Astrocyte of the cerebellum (primary cell): ENCODE results near the gene ANXA2R.
"Not testable (repeated sequence)": the region's sequence is repeated elsewhere in the genome, so short reads cannot be mapped to it uniquely, and the experiment has no call there.

ENCODE experiments used
- DNase-seq: peaks from one replicate; pipeline ENCODE4 v3.0.0-alpha.2; 2011; ENCODE audit warnings: low read depth
- H3K4me3 ChIP-seq: 2 replicates; pipeline ENCODE4 v1.5.1; 2011; ENCODE audit warnings: mild to moderate bottlenecking, low read depth, low read length, moderate library complexity
- in situ Hi-C: cut with HindIII; loops from 2 replicates; pipeline ENCODE4 v1.10.0; 2017; ENCODE audit warnings: low sequenced_read_pairs
- TF ChIP-seq, protein P1 (sequence below): IDR thresholded peaks from 2 replicates; pipeline ENCODE4 v1.5.1; 2012; ENCODE audit warnings: low read length, low read depth, moderate library complexity, mild to moderate bottlenecking; ENCODE audit errors: missing control alignments

Gene ANXA2R

GRCh38 chr5:43037636-43038495 is 2.3 kb downstream of the ANXA2R start:
- no peak for DNase-seq
- peak overlapping the region; percentile 42 for H3K4me3 ChIP-seq

GRCh38 chr5:43036856-43037635 is 3.1 kb downstream of the ANXA2R start:
- peak overlapping the region; percentile 42 for H3K4me3 ChIP-seq
- in situ Hi-C loops = no loop called here
- TF ChIP-seq, protein P1, sequence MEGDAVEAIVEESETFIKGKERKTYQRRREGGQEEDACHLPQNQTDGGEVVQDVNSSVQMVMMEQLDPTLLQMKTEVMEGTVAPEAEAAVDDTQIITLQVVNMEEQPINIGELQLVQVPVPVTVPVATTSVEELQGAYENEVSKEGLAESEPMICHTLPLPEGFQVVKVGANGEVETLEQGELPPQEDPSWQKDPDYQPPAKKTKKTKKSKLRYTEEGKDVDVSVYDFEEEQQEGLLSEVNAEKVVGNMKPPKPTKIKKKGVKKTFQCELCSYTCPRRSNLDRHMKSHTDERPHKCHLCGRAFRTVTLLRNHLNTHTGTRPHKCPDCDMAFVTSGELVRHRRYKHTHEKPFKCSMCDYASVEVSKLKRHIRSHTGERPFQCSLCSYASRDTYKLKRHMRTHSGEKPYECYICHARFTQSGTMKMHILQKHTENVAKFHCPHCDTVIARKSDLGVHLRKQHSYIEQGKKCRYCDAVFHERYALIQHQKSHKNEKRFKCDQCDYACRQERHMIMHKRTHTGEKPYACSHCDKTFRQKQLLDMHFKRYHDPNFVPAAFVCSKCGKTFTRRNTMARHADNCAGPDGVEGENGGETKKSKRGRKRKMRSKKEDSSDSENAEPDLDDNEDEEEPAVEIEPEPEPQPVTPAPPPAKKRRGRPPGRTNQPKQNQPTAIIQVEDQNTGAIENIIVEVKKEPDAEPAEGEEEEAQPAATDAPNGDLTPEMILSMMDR = no peak
- DNase-seq = no peak

More at GRCh38 chr5:43037636-43038495, 2.3 kb downstream of the ANXA2R start:
- in situ Hi-C loops = no loop called here
- TF ChIP-seq, protein P1 = no peak

DNA sequence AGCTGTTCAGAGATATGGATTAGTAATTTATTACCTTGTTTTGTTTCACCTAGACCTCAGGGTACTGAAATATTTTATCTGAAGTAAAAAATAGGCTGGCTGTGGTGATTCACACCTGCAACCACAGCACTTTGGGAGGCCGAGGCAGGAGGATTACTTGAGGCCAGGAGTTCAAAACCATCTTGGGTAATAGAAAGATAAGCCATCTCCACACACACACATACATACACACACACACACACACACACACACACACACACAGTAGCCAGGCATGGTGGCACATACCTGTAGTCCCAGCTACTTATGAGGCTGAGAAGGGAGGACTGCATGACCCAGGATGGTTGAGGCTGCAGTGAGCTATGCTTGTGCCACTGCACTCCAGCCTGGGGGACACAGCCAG is 3.7 kb downstream of the ANXA2R start:
- no peak for DNase-seq
- H3K4me3 ChIP-seq = peak overlapping the region; percentile 42
- in situ Hi-C loops = no loop called here
- TF ChIP-seq, protein P1 = no peak

DNA sequence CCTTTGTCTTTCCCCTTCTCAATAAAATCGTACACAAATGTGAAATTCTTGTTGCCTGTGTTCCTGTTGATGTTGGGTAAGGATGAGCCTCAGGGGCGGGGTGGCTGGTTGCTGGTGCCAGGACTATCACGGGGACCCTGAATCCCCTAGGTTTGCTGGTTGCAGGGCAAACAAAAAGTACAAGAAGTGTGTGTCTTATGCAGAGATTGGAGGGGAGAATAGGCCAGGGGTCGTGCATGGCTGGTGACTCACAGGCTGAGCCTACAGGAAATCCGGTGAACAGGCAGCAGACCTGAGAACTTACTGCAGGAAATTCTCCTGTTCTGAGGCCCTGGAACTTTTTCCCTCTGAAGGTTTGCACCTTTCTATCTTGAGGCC is 5.5 kb downstream of the ANXA2R start:
- DNase-seq = no peak
- H3K4me3 ChIP-seq = peak overlapping the region; percentile 38
- in situ Hi-C loops = no loop called here
- TF ChIP-seq, protein P1 = no peak

DNA sequence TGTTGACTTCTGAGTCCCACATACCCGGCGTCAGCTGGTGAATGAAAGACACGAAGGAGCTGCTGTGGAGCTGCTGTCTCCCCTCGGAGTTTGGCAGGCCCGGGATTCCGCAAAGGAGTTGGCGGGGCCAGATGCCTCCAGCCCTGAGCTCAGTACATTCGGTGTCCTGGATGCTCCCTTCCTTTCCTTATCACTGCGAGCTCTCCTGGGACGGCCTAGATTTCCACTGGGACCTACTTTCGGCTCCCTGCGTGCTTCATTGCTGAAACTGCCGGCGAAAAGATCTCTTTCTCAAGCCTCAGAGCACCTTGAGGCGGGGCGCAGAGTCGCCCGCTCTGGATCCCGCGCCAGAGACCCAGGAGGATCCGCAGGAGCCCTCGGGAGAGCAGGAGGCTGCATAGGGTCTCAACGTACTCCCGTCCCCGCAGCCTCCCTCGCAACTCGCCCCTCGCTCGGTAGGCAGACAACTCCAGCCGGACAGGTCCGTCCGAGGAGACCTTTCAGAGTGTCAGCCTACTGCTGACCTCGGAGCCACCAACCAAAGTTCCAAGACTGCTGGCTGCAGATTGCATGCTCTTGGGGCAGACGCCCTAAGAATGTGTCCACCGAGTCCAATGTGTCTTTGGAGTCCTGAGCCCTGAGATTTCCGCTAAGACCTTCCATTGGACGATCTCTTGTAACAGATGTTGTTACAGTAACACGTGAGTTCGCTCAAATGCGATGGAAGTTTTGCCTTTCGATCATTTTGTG is 6.1 kb downstream of the ANXA2R start:
- H3K4me3 ChIP-seq = peak overlapping the region; percentile 38
- TF ChIP-seq, protein P1 = no peak
- DNase-seq = no peak
- in situ Hi-C loops = no loop called here

GRCh38 chr5:43027054-43027785 is 12.9 kb downstream of the ANXA2R start:
- TF ChIP-seq, protein P1 = no peak
- no peak overlapping the region for H3K4me3 ChIP-seq
- in situ Hi-C loops = no loop called here
- DNase-seq = no peak

DNA sequence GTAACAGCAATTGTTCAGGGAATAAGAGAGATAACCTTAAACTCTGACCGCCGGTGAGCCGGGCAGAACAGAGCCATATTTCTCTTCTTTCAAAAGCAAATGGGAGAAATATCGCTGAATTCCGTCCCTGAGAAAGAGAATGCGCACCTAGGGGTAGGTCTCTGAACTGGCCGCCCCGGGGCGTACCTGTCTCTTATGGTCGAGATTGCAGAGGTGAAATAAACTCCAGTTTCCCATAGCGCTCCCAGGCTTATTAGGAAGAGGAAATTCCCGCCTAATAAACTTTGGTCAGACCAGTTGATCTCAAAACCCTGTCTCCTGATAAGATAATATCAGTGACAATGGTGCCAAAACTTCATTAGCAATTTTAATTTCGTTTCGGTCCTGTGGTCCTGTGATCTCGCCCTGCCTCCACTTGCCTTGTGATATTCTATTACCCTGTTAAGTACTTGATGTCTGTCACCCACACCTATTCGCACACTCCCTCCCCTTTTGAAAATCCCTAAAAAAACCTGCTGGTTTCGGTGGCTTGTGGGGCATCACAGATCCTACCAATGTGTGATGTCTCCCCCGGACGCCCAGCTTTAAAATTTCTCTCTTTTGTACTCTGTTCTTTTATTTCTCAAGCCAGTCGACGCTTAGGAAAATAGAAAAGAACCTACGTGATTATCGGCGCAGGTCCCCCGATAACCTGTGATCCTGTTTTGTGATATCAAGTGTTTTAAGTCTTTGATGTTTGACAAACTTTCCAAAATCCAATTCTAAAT is 14.8 kb downstream of the ANXA2R start:
- DNase-seq, in situ Hi-C loops, H3K4me3 ChIP-seq: not testable (repeated sequence)
